Mucosa of descending colon (tissue), 3 donors: ENCODE results near the gene TMEM134. TPM values are rescaled to one million over a fixed set of nuclear protein-coding genes. Genes with fewer than 3 reads are reported as not detected.

ENCODE experiments used
- ATAC-seq: fragments of 200-7000 bp; cut with Tn5 transposase; one replicate; pipeline ENCODE4 v1.9.1; 2020; ENCODE audit warnings: mild to moderate bottlenecking, moderate library complexity
- DNase-seq, 3 donors: peaks; one replicate each; pipeline ENCODE4 v3.0.0-alpha.2; 2020
- H3K36me3 ChIP-seq: fragments of 200-600 bp; one replicate; pipeline ENCODE4 v1.8.0; 2021; ENCODE audit warnings: low read depth, mild to moderate bottlenecking
- H3K4me1 ChIP-seq: fragments of 200-600 bp; one replicate; pipeline ENCODE4 v1.8.0; 2021; ENCODE audit warnings: low read depth, mild to moderate bottlenecking
- H3K4me3 ChIP-seq: fragments of 200-600 bp; one replicate; pipeline ENCODE4 v1.8.0; 2021; ENCODE audit warnings: mild to moderate bottlenecking
- H3K9me3 ChIP-seq: fragments of 200-600 bp; one replicate; pipeline ENCODE4 v1.8.0; 2021; ENCODE audit warnings: mild to moderate bottlenecking
- CTCF ChIP-seq: fragments of 200-600 bp; IDR thresholded peaks from one replicate; pipeline ENCODE4 v1.8.0; 2022; ENCODE audit warnings: antibody characterized with exemption, mild to moderate bottlenecking
- intact Hi-C, 2 donors: fragments of 100-400 bp; cut with DNase I in 1 of 2; cut with micrococcal nuclease in 1 of 2; formaldehyde crosslinking; loops; one replicate each; pipeline versions ENCODE4 v1.11.0 to v1.11.1; 2022; cut with DNase I, micrococcal nuclease
- total RNA-seq, 3 donors: library from RNA; stranded (reverse); fragmentation: NEBNext Ultra II Directional in 2 of 3; extraction: Animal tissue kit (Norgen Biotek cat#: 25700) in 2 of 3; gene quantifications; one replicate each; pipeline versions ENCODE4 v1.2.1 to v1.2.4, GENCODE V29; 2021 to 2023
- donor health status: DM: no; HTN: no; CAD: no; lungs with moderate emphysema.
- donor health status: DM: no; HTN: no; CAD: no.
- donor health status: DM: no; HTN: yes; CAD: no.

TMEM134 gene
- total RNA-seq, 3 donors from 2014 or later, result 44.7 to 82.2 (median 60.9) TPM

GRCh38 chr11:67470337-67471002 lies 1.4 kb upstream of the TMEM134 start:
- DNase-seq (no peak), ATAC-seq (no peak)
- no peak for TF ChIP-seq CTCF
- Histone ChIP-seq H3K4me1 (peaks cover 12% of the 10 kb centered on the region), H3K9me3 (no peaks in the 10 kb centered on the region), H3K36me3 (no peaks in the 10 kb centered on the region), H3K4me3 (no peak overlapping the region)
- intact Hi-C loops, result no loop called here

GRCh38 chr11:67469508-67469811 lies 409 bp upstream of the TMEM134 start:
- TF ChIP-seq CTCF, result no peak
- ATAC-seq (no peak), DNase-seq (no peak)
- Histone ChIP-seq H3K4me1 (peaks cover 12% of the 10 kb centered on the region), H3K9me3 (no peaks in the 10 kb centered on the region), H3K36me3 (no peaks in the 10 kb centered on the region), H3K4me3 (peak overlapping the region; percentile 90)
- intact Hi-C loops, result no loop called here

- ATAC-seq (peak; percentile 2), DNase-seq (no peak)
Observed at GRCh38 chr11:67468456-67468758, 644 bp downstream of the TMEM134 start.

GRCh38 chr11:67468056-67468455 lies 995 bp downstream of the TMEM134 start:
- DNase-seq (peak; percentile 80 to 85 (median 84)), ATAC-seq (peak; percentile 24)
- peak overlapping the region; percentile 90 for H3K4me3 ChIP-seq
- H3K9me3 ChIP-seq, result no peaks in the 10 kb centered on the region
- intact Hi-C loops, result no loop called here
- TF ChIP-seq CTCF, result no peak
- H3K4me1 ChIP-seq, result peaks cover 20% of the 10 kb centered on the region
- no peaks in the 10 kb centered on the region for H3K36me3 ChIP-seq

More at GRCh38 chr11:67468456-67468758, 644 bp downstream of the TMEM134 start:
- TF ChIP-seq CTCF, result no peak
- peak overlapping the region; percentile 90 for H3K4me3 ChIP-seq
- H3K4me1 ChIP-seq, result peaks cover 20% of the 10 kb centered on the region
- intact Hi-C loops, result no loop called here
- no peaks in the 10 kb centered on the region for H3K9me3 ChIP-seq
- no peaks in the 10 kb centered on the region for H3K36me3 ChIP-seq

GRCh38 chr11:67466962-67467771 lies 1.9 kb downstream of the TMEM134 start:
- ATAC-seq (no peak), DNase-seq (no peak)
- no peak for TF ChIP-seq CTCF
- Histone ChIP-seq H3K9me3 (no peaks in the 10 kb centered on the region), H3K36me3 (no peaks in the 10 kb centered on the region), H3K4me1 (peaks cover 20% of the 10 kb centered on the region), H3K4me3 (no peak overlapping the region)
- intact Hi-C loops, result no loop called here
